Gastrocnemius medialis (tissue), 4 donors: ENCODE data around the gene TOX4.

Experiments
- CTCF ChIP-seq, 5 experiments: fragments of 450-650 bp in 3 of 5; fragments of 200-600 bp in 2 of 5; sonication (generic) in 2 of 5; IDR thresholded peaks in 4 of 5; conservative IDR thresholded peaks in 1 of 5; 1 replicate in 4 of 5; 2 replicates in 1 of 5; pipeline ENCODE4 v1.5.1; 2016 to 2019; ENCODE audit warnings: antibody characterized with exemption in 5 of 5, mild to moderate bottlenecking in 3 of 5, moderate library complexity in 3 of 5
- POLR2A ChIP-seq, 2 donors: fragments of 450-650 bp; IDR thresholded peaks; one replicate each; pipeline ENCODE4 v1.6.1; 2017; ENCODE audit warnings: antibody characterized with exemption in 2 of 2, mild to moderate bottlenecking in 2 of 2, moderate library complexity in 2 of 2

- TF ChIP-seq CTCF (IDR thresholded peaks at IDR 0.05 in 4 of 5, conservative IDR thresholded peaks at IDR 0.05 in 1 of 5) (no peak), POLR2A (IDR thresholded peaks at IDR 0.05) (no peak)
Measured at GRCh38 chr14:21501568-21501967, 24.6 kb downstream of the TOX4 start.
